GM18951 (cell line): Measurements from ENCODE around the gene RANBP9.

Experiments
- POLR2A ChIP-seq: IDR thresholded peaks from 4 replicates; pipeline ENCODE4 v1.6.1; 2011; ENCODE audit warnings: mild to moderate bottlenecking; ENCODE audit not compliant: insufficient read length, insufficient read depth; ENCODE audit errors: extremely low read depth
- in situ Hi-C: fragments of 300-500 bp; cut with MboI; formaldehyde crosslinking; loops from one replicate; pipeline ENCODE4 v1.12.0; 2022; ENCODE audit warnings: low sequenced_read_pairs, mixed read lengths, inconsistent platforms; ENCODE audit not compliant: unreplicated experiment

The RANBP9 gene

DNA sequence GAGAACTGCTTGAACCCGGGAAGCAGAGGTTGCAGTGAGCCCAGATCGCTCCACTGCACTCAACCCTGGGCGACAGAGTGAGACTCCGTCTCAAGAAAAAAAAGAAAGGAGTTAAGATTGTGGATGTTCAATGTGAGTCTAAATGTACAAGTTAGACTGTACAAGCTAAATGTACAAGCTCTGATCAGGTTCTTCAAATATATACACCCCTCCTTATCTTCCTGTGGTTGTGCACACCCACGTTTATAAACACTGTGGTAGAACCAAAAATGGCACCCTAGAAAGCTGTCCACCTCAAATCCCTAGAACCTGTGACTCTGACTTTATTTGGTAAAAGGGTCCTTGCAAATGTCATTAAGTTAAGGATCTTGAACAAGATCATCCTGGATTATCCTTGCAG lies 11.2 kb upstream of the RANBP9 start:
- in situ Hi-C loops: no loop called here
- TF ChIP-seq POLR2A: no peak

DNA sequence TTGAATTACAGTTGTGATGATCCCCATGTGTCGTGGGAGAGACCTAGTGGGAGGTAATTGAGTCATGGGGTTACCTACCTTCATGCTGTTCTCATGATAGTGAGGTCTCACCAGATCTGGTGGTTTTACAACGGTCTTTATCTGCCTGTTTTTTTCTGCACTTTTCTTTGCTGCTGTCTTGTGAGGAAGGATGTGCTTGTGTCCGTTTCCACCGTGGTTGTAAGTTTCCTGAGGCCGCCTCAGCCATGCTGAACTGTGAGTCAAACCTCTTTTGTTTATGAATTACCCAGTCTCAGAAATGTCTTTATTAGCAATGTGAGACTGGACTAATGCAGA lies 6.5 kb upstream of the RANBP9 start:
- TF ChIP-seq POLR2A: no peak
- in situ Hi-C loops: no loop called here

DNA sequence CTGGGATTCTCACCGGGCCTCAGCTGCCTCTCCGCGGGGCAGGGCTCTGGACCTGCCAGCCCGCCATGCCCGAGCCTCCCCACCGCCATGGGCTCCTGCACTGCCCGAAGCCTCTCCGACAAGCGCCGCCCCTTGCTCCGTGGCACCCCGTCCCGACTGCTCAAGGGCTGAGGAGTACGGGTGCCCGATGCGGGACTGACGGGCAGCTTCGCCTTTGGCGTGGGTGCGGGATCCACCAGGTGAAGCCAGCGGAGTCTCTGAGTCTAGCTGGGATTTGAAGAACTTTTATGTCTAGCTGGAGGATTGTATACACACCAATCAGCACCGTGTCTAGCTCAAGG lies 5.3 kb upstream of the RANBP9 start:
- in situ Hi-C loops: no loop called here
- no peak for TF ChIP-seq POLR2A

DNA sequence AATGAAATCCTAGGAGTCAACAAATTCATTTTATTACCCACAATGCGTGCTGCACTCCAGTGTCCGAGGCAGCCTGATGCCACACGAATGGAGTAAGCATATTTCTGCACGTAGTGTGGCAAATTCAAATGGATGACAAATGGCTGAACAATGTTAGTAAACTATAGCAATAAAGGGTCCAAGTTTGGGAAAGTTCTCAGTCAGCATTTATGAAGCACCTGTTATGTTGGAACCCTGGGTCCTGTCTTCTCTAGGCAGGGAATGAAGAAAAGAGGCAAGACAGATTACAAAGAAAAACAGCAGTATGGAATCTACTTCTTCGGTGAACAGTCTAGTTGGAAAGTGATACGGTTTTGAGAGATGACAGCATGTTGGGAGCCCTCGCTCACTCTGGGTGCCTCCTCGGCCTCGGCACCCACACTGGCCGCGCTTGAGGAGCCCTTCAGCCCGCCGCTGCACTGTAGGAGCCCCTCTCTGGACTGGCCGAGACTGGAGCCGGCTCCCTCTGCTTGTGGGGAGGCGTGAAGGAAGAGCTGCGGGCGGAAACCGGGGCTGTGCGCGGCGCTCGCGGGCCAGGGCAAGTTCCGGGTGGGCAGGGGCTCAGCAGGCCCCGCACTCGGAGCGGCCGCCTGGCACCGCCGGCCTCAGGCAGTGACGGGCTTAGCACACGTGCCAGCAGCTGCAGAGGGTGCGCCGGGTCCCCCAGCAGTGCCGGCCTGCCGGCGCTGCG lies 4.8 kb upstream of the RANBP9 start:
- in situ Hi-C loops: no loop called here
- no peak for TF ChIP-seq POLR2A

DNA sequence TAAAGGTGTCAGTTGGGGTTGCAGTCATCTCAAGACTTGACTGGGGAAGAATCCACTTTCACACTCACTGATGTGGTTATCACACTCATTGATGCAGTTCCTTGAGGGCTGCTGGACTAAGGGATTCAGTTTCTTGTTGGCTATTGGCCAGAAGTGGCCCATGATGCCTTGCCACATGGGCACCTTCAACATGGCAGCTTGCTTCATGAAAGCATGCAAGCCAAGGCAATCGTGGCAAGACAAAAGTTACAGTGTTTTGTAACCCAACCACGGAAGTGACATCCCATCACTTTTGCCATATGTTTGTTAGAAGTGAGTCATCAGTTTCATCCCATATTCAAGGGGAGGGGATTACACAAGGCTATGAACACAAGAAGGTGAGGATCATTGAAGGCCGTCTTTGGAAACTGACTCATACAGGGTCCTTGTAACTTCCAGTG lies 3.8 kb upstream of the RANBP9 start:
- no peak for TF ChIP-seq POLR2A
- in situ Hi-C loops: no loop called here

DNA sequence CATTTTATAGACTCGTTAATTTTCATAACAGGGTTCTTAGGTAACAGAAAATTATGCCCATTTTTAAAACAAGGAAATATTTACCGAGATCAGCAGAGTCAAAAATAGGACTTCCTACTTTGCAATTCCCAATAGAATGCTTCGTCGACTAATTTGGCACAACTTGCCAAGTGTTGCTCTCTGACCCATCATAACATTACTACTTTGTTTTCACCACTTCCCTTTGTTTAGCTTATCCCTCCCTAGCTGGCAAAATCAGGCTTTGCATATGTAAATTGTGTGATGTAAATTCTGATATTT lies 914 bp upstream of the RANBP9 start:
- in situ Hi-C loops: no loop called here
- no peak for TF ChIP-seq POLR2A

DNA sequence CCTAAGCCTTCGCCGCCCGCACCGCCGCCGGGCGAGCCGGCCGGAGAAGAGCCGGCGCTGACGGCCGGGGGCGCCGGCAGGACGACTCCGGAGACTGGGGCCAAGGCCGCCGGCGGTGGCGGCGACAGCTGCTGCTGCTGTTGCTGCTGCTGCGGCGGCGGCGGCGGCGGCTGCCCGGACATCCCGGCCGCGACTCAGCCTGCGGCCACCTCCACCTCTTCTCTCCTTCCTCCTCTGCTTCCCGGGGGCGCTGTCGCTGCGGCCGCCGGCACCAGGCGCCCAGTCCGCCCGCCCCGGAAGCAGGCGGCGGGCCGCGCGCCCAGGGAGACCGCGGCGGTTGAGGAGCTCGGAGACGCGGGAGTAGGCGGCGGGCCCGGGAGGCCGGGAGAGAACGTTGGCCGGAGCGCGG lies 307 bp downstream of the RANBP9 start:
- TF ChIP-seq POLR2A: no peak
- in situ Hi-C loops: no loop called here

DNA sequence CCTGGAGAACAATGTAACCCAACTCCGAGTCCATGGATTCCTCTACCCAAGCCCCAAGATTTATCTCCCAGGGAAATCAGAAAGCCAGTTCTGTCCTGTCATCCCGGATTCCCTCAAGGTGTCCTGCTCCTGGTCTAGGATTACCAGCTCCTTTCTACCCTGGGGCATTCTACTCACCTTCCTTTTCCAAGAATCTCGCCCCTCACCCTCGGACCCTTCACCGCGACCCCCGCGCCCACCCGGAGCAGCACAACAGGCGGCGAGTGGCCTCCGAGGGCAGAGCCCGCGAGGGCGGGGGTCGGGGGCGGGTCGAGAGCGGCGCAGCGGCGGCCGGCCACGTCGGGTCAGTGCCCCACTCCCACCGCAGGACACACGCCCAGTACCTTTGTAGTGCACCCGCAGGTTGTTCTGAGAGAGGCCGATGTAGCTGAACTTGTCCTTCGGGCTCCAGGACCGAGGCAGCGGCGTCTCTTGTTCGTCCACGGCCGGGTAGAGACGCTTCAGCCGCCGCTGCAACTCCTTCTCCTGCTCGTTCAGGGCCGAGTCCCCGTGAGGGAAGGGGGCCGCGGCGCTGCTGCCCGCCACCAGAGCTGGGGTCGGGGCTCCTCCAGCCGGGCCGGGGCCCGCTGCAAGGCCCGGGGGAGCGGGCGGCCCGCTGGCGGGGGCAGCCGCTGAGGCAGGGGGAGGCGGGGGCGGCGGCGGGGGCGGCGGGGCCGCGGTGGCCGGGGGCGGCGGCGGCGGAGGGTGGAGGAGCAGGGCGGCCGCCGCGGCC lies 897 bp downstream of the RANBP9 start:
- in situ Hi-C loops: no loop called here
- no peak for TF ChIP-seq POLR2A

DNA sequence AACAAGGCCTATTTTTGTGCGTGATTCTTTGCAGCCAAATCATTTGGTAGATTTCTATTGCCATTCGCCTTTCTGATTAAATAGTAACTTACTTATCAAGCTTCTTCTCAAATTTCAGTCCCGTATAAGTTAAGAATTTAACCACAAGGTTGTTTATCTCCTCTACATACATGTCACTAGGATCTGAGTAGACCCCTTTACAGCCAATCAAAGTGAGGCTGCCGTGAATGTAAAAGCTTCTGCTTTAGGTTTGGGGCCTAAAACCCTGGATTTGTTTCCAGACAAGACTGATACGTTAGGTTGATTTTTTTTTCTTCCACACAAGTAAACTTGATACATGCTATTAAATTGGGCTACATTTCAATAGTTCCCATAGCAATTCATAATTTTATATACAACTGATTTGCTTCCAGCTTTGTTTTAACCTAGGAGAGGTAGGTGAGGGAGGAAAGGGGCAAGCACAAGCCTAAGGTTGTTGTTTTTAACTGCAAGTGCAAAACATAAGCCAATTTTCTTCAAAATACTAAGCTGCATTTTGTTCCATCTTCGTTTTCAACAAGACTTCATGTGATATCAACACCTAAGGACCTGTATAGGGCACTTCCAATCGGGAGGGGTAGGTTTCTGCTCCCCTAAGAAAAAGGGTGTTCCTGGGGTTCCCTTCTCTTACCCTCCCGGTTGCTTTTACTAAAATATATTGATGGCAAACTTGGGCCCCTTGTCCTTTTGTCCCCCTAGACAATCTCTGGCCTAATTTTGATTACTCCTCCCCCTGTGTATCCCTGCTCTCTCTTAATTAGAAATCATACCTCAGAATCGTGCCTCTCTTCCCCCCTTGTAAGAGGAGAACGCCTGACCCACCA lies 1.7 kb downstream of the RANBP9 start:
- TF ChIP-seq POLR2A: no peak
- in situ Hi-C loops: no loop called here

DNA sequence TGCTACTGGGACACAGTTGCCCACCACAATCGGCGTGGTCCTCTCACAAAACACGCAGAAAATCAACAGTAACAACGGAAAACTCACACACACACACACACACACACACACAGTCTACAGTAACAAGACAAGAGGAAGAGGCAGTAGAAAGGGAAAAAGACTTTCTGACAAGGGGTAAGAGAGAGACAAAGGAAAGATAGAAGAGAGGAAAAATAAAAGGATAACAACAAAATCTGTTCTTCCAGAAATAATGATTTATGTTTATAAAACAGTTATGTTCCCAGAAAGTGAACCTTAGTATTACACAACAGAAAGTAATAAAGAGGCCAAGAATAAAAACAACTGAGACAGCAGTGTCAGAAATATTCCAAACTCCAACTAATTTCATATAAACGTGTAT lies 2.9 kb downstream of the RANBP9 start:
- in situ Hi-C loops: no loop called here
- TF ChIP-seq POLR2A: no peak

DNA sequence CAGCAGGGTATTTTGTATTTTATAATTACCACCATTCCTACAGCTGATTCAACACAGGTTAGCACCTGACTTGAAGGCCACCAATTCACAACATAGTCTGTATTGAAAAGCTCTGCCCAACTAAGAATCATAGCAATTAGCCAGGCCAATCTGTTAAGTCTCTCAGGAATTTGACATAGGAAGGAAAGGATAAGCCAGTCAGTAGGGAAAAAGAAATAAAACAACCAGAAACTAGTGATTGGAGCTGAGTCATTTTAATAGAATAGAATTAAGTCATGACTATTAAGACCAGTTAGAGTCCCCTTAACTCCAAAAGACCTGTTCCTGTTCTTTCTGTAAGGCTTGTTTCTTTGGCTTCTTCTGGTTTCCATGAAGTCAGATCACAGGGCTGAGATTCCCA lies 8.1 kb downstream of the RANBP9 start:
- in situ Hi-C loops: no loop called here
- no peak for TF ChIP-seq POLR2A

DNA sequence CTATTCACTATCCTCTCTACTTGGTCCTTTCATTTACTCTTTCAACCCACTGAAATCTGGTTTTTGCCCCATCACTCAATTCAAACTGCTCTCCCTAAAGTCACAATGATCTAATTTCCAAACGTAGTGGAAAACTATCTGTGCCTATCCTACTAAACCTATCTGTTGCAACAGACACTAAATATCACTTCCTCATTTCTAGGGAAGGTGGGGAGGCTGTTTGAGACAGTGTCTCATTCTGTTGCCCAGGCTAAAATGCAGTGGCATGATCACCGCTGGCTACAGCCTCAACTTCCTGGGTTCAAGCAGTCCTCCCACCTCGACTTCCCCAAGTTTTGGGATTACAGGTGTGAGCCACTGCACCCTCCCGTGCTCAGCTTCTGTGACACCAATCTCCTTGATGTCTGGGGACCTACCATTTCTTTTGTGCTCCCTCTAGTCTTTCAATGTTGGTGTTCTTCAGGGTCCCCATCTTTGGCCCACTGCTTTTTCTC lies 8.8 kb downstream of the RANBP9 start:
- no peak for TF ChIP-seq POLR2A
- in situ Hi-C loops: no loop called here

DNA sequence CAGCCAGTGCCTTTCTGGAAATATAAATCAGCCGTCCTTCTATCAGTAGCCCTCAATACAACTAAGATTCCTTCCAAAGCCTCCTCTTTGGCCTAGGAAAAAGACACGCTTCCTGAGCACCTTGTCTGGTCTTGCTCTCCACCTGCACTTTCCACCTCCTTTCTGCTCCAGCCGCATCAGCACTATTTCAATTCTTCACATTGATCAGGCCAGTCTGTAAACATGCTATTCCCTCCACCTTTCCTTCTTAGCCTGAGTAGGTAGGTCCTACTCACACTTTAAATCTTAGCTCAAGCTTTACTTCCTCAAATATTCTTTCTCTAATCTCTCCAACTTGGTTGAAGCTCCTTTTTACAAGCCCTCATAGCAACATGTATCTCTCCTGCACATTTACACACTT lies 11.4 kb downstream of the RANBP9 start:
- in situ Hi-C loops: no loop called here

More for the DNA sequence above, 11.4 kb downstream of the RANBP9 start:
- TF ChIP-seq POLR2A: no peak
